GM21390 (cell line): ENCODE measurements around the gene RNF181.
A peak's percentile ranks its signal among the peaks of the same experiment; 100 is the strongest.
"Not testable (repeated sequence)": the region's sequence is repeated elsewhere in the genome, so short reads cannot be mapped to it uniquely, and the experiment has no call there.

Source experiments
- ATAC-seq: cut with Tn5 transposase; IDR thresholded peaks from one replicate; pipeline ENCODE4 v1.9.1; 2021; ENCODE audit not compliant: unreplicated experiment

Gene RNF181, protein sequence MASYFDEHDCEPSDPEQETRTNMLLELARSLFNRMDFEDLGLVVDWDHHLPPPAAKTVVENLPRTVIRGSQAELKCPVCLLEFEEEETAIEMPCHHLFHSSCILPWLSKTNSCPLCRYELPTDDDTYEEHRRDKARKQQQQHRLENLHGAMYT

DNA sequence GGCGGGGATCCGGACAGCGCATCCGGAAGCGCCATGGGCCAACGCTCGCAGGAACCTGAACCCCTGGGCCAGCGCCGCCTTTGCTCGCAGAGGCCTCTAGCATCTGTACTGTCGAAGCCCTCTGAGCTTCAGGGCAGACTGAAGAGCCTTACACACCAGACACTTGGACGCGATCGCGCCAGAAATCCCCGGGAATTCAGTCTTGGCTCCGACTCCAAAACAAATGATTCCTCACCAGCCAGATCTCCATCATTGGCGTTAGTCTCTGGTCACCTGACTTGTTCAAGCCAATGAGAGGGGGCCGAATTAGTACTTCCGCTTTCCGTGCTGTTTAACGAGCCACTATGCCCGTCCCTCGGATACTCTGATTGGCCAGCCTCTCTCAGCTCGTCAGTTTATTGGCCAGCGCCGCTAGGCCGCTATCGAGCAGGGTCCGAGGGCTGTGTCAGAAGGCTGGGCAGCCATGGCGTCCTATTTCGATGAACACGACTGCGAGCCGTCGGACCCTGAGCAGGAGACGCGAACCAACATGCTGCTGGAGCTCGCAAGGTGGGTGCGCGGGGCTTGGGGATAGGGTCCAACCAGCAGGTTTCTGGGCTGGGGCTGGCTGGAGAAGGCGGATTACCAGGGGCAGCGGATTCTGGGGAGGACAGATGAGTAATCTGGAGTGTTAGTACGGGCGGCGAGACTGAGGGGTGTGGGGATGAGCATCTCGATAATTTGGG is at the start of gene RNF181:
TSS of gene RNF181 (plus strand) at position 445 of the 725 bp plus-strand sequence. CDS start at position 464, 19 bp downstream.
- ATAC-seq = peak; percentile 97

DNA sequence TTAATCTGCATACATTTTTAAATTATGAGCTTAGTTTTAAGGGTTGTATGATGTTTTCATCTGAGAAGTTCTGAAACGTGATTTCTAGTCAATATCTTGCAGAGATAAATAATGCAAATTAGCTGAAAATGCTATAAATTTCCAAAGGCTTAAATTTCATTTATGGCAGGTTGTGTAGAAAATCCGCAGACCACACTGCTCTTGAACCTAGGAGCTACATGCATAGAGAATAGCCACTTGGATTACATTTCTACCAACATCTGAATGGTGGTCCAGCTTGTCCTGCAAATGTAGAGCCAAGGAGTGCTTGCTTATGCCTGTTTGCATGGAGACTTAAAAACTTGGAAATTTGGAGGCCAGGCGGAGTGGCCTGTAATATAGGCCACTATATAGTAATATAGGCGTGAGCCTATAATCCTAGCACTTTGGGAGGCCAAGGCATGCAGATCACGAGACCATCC is 49.7 kb upstream of the RNF181 start:
- no peak for ATAC-seq

DNA sequence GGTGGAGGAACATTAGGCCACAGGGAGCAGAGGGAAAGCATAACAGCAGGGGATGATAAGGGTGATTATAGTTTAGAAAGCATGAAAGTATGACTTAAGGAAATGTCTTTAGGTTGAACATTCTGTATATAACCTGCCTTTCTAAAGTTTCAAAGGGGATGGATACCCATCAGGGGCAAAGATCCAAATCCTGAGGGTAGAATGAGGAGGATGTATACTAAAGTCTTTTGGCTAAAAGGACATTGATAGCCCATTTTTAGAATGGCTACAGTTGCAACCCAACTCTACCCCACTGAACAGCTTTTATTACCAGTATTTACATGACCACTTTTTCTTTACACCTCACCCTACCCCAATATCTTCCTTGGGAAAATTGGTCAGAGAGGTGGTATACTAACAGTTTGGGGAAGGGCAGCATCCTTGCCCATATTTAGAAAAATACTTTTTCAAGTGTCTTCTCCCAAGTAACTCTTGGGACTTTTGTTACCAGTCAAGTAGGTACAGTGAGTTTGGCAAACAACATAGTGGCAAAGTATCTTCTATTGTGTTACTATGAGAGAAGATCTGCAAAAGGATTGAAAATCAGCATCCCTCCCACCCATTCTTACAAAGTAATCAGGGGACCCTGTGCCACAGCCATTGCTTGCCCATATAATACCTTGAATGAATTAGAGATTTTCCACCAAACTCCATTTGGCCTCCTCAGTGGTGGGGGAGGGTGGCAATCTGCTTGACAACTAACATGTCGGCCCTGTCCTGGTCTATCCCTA is 48.3 kb upstream of the RNF181 start:
- ATAC-seq = no peak

- ATAC-seq = no peak
Observed at GRCh38 chr2:85547859-85548607, 47.5 kb upstream of the RNF181 start.

DNA sequence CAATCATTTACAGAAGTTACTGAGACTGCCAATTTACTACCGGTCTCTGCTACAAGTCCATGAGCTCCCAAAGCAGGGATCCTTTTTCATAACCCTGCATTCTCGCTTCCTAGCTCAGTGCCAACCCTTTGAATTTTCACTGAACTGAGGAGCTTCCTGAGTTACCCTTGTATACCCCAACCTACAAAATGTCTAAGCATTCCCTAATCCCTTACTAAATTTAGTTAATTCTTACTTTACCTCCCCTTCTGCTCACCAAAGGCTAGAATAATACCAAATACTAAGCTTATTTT is 47.0 kb upstream of the RNF181 start:
- ATAC-seq = no peak

- ATAC-seq = no peak
Observed at GRCh38 chr2:85549095-85549494, 46.5 kb upstream of the RNF181 start.

DNA sequence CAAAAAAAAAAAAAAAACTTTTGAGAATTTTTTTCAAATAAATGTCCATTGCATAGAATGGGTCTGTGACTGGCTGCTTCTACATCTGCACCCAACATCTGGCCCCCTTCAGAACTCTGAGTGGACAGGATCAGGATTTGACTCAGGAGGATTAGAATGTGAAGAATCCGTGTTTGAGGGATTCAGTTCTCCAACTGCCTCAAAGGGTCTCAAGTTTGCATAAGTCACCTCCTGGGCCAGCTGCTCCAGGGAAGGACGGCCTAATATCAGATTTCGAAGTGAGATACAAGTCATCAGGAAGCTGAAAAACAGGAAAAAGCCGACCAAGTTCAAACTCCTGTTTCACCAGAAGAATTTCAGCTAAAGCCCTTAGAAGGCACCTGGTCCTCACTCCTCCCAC is 45.7 kb upstream of the RNF181 start:
- no peak for ATAC-seq

GRCh38 chr2:85550486-85550885 is 45.1 kb upstream of the RNF181 start:
- no peak for ATAC-seq

DNA sequence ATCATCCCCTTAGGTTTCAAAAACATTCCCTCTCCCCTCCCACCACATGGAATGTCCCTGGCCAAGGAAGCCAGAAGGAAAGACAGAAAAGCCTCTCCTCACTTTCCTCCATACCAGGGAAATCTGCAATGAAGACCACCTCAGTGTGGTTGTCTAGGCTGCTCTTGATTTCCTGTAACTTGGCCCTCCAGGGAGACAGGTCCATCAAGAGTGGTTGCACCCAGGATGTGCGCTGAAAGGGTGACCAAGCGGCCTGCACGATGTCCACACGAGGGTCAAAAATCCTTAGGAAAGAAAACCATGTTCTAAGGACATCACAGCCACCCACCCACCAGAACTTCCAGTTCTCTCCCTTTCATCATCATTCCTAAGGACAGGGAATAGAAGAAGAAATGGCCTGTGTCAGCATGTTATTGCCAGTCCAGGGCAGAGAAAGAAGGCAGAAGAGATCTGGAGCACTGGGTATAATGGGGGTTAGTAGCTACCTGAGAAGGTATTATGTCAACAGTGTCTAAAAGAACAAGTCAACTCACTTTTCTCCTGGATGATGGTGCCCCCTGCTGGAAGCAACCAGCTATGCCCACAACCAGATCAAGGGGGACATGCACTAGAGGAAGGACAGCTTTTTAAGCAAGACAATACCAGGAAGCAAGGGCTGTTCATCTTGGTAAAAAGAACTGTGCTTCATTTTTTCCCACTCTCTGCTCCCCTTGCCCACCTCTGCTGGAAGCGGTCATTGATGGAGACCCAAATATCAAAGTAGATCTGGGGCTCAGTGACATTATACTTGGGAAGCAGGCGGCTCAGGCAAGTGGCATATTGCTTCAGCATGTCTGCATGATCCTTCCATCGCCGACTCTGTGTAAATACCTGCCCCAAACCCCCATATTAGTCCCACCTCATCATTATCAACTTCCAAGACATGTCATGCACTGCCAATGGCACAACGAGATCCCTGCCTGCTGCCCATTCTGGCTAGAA is 43.6 kb upstream of the RNF181 start:
- peak; percentile 80 for ATAC-seq

DNA sequence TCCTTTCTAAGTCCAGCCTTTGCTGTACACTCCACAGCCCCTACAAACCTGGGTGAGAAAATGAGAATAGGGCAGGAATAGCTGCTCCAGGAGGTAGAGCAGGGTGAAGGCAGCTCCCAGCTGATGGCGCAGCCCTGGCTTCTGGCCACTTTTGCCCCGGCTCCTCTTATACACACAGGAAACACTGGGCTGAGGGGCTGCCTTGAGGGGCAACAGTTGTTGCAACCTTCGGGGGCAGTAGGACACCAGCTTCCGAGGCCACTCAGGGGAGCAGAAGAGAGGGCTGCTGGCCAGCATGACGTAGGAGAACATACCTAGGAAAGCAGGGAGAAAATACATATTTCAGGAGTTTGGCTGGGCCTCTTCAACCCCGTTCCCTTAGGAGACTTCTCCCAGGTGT is 42.4 kb upstream of the RNF181 start:
- ATAC-seq = no peak

GRCh38 chr2:85554980-85555612 is 40.4 kb upstream of the RNF181 start:
- no peak for ATAC-seq

DNA sequence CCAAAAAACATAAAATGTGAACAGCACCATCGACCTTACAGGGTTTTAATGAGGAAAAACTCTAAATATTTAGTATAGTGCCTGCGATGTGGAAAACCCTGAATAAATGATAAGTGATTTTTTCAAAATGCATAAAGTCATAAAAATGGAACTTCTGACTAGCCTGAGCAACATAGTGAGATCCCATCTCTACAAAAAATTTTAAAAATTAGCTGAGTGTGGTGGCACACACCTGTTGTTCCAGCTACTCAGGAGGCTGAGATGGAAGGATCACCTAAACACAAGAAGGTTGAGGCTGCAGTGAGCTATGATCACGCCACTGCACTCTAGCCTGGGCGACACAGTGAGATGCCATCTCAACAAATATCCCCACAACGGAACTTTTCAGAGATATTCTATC is 38.4 kb upstream of the RNF181 start:
- no peak for ATAC-seq

DNA sequence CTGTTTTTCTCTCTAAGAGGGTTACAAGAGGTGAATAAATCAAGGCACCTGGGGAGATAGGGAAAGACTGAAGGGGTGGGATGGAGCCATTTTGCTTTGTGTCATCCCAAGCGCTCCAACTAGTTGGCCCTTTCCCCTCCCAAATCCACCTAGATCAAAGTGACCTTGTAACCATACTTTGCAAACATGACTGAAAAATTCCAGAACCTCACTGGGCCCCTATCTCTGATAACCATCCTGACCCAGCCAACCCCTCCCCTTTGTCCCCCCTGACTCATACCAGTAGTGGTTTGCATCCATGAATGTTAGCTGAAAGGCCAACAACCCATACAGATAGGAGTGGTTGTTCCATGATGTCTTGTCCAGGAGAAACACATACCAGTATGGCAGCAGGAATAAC is 37.4 kb upstream of the RNF181 start:
- ATAC-seq = no peak

DNA sequence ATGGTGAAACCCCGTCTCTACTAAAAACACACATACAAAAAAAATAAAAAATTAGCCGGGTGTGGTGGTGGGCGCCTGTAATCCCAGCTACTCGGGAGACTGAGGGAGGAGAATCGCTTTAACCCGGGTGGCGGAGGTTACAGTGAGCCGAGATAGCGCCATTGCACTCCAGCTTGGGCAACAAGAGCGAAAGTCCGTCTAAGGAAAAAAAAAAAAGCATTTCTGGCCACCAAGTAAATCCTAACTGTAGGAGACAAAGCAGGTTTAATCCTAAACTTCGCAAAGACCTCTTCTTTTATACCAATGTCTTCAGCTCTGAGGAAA is 35.2 kb upstream of the RNF181 start:
- ATAC-seq = not testable (repeated sequence)

GRCh38 chr2:85560812-85561279 is 34.7 kb upstream of the RNF181 start:
- peak; percentile 10 for ATAC-seq

GRCh38 chr2:85561280-85562212 is 34.0 kb upstream of the RNF181 start, which contains the start of gene GGCX:
TSS of gene GGCX (minus strand) at chr2:85561493. CDS start at chr2:85561428, 65 bp downstream.
- ATAC-seq = peak; percentile 90

GRCh38 chr2:85564144-85564563 is 31.4 kb upstream of the RNF181 start:
- no peak for ATAC-seq

DNA sequence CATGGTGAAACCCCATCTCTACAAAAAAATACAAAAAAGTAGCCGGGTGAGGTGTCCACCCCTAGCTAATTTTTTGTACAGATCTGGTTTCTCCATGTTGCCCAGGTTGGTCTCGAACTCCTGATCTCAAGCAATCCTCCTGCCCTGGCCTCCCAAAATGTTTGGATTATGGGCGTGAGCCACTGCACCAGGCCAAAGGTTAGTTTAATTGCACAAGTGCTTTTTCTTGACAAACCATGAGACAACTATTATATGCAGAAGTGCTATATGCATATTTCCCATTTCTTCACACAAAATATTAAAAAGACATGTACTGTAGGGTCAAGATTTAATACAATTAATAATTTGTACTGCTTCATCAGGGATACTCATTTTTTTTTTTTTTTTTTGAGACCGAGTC is 29.3 kb upstream of the RNF181 start:
- no peak for ATAC-seq

DNA sequence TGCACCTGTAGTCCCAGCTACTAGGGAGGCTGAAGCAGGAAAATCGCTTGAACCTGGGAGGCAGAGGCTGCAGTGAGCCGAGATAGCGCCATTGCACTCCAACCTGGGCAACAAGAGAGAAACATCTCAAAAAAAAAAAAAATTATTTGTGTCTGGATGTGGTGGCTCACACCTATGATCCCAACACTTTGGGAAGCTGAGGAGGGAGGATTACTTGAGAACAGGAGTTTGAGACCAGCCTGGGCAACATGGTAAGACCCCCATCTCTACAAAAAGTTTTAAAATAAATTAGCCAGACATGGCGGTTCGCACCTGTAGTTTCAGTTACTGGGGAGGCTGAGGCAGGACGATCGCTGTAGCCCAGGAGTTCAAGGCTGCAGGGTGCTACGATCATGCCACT is 19.8 kb upstream of the RNF181 start:
- ATAC-seq = no peak
